A549 (cell line): ENCODE data around the gene EPHA1. TPM values are rescaled to one million over a fixed set of nuclear protein-coding genes. Genes with fewer than 3 reads are reported as not detected.
A peak's percentile ranks its signal among the peaks of the same experiment; 100 is the strongest.
"Not testable (repeated sequence)": the region's sequence is repeated elsewhere in the genome, so short reads cannot be mapped to it uniquely, and the experiment has no call there.

Experiments used
- ATAC-seq, 2 experiments: fragments of 200-7000 bp in 1 of 2; fragments of >200 bp in 1 of 2; cut with Nextera tagmentation in 1 of 2; cut with Tn5 transposase in 1 of 2; 3 replicates each; pipeline versions ENCODE4 v1.8.0 to v1.9.1; 2018 to 2020; ENCODE audit warnings: mild to moderate bottlenecking in 1 of 2, moderate library complexity in 1 of 2
- CTCF ChIA-PET: fragments of 300-600 bp; sonication (Branson Sonifier 250); formaldehyde crosslinking; extraction: SDS; loops from one replicate; lab custom pipeline; 2021; ENCODE audit warnings: antibody characterized with exemption, inconsistent platforms; lab: Yijun Ruan, JAX
- POLR2A ChIA-PET: fragments of 350-600 bp; formaldehyde crosslinking; extraction: SDS; loops from one replicate; lab custom pipeline; 2021; ENCODE audit warnings: antibody characterized with exemption, inconsistent platforms; lab: Yijun Ruan, JAX
- DNase-seq, 2 experiments: peaks; one replicate each; pipeline versions ENCODE4 v3.0.0 to v3.0.0-alpha.2; 2011 to 2016; ENCODE audit warnings: low read depth in 1 of 2, low spot score in 1 of 2
- FAIRE-seq: peaks from 2 replicates; lab custom pipeline; 2011; peaks lifted over from hg19 to GRCh38; lab: Jason Lieb, UNC
- H3K27ac ChIP-seq, 2 experiments: fragments of >200 bp; sonication (Bioruptor Twin); formaldehyde crosslinking; 3 replicates each; pipeline ENCODE4 v1.5.1; 2016 to 2017
- H3K4me1 ChIP-seq: fragments of >200 bp; sonication (Bioruptor Twin); formaldehyde crosslinking; 3 replicates; pipeline ENCODE4 v1.6.1; 2016
- H3K4me2 ChIP-seq: fragments of >200 bp; sonication (Bioruptor Twin); formaldehyde crosslinking; 3 replicates; pipeline ENCODE4 v1.6.1; 2016
- H3K4me3 ChIP-seq: fragments of >200 bp; sonication (Bioruptor Twin); formaldehyde crosslinking; 3 replicates; pipeline ENCODE4 v1.5.1; 2016
- H3K9me3 ChIP-seq: fragments of >200 bp; sonication (Bioruptor Twin); formaldehyde crosslinking; 3 replicates; pipeline ENCODE4 v1.6.1; 2016
- BCL3 ChIP-seq: fragments of >200 bp; sonication (Bioruptor Twin); formaldehyde crosslinking; IDR thresholded peaks from 3 replicates; pipeline ENCODE4 v1.6.1; 2016
- E2F6 ChIP-seq: IDR thresholded peaks from 2 replicates; pipeline ENCODE4 v1.6.1; 2012; ENCODE audit warnings: low read depth, borderline replicate concordance
- ELK1 ChIP-seq: fragments of 150-350 bp; IDR thresholded peaks from 2 replicates; pipeline ENCODE4 v1.6.1; 2014; ENCODE audit warnings: low read depth, mild to moderate bottlenecking, low read length
- FOSB ChIP-seq: fragments of 250-450 bp; sonication (Bioruptor Pico); IDR thresholded peaks from 2 replicates; pipeline ENCODE4 v1.5.0; 2020; ENCODE audit warnings: mild to moderate bottlenecking, moderate library complexity
- FOSL2 ChIP-seq, 2 experiments: fragments of 450-650 bp in 1 of 2; fragments of >200 bp in 1 of 2; sonication (Bioruptor Twin) in 1 of 2; formaldehyde crosslinking; IDR thresholded peaks; 2 replicates each; pipeline versions ENCODE4 v1.5.0 to v1.6.1; 2016 to 2020; ENCODE audit warnings: mild to moderate bottlenecking in 1 of 2, moderate library complexity in 1 of 2
- FOXS1 ChIP-seq: fragments of 250-450 bp; sonication (Bioruptor Pico); IDR thresholded peaks from 2 replicates; pipeline ENCODE4 v1.5.0; 2020; ENCODE audit warnings: mild to moderate bottlenecking, moderate library complexity
- HES2 ChIP-seq: fragments of >200 bp; sonication (Bioruptor Twin); formaldehyde crosslinking; IDR thresholded peaks from 2 replicates; pipeline ENCODE4 v1.6.1; 2016
- POLR2AphosphoS2 ChIP-seq: conservative IDR thresholded peaks from 2 replicates; pipeline ENCODE4 v1.6.1; 2012; ENCODE audit warnings: low read length, improper control_type of control experiment, inconsistent platforms
- ZC3H11A ChIP-seq: fragments of 450-650 bp; IDR thresholded peaks from 2 replicates; pipeline ENCODE4 v1.6.1; 2014; ENCODE audit warnings: antibody characterized with exemption, mild to moderate bottlenecking
- ZNF302 ChIP-seq: fragments of 250-450 bp; sonication (Bioruptor Pico); IDR thresholded peaks from 2 replicates; pipeline ENCODE4 v1.9.0; 2021; ENCODE audit warnings: inconsistent platforms, mild to moderate bottlenecking, moderate library complexity
- WGBS: methylation state at CpG from one replicate; pipeline ENCODE4 v1.1.6; 2017; ENCODE audit errors: missing lambda C conversion rate; 5-methylcytosine and 5-hydroxymethylcytosine counted together
- polyA plus RNA-seq, 4 experiments: library from polyadenylated mRNA; depleted of rRNA in 3 of 4; stranded (reverse); fragments of >200 nt; fragmentation: RNase III in 1 of 4; extraction: RNeasy Plus Mini Kit Qiagen cat#74134 plus additional on column Dnase treatment in 1 of 4; gene quantifications; 2 replicates in 3 of 4; 3 replicates in 1 of 4; pipeline ENCODE4 v1.2.3, GENCODE V29; 2011 to 2017

Gene EPHA1
- polyA plus RNA-seq, 2 of the 4 experiments (the other 2 are of a cell fraction) = not detected

- TF ChIP-seq POLR2AphosphoS2 = no peak
- no peak for TF ChIP-seq ELK1
Observed at GRCh38 chr7:143394068-143394467, 14.6 kb downstream of the EPHA1 start (continued).

- TF ChIP-seq POLR2AphosphoS2 = no peak; the same call in 1 of the 2 replicates
- no peak for TF ChIP-seq FOSB
- no peak for TF ChIP-seq HES2
- Histone ChIP-seq H3K4me3 (no peak overlapping the region), H3K9me3 (no peaks in the 10 kb centered on the region), H3K27ac (no peak overlapping the region), H3K4me2 (no peak overlapping the region), H3K4me1 (peaks cover 13% of the 10 kb centered on the region; the same call in 1 of the 3 replicates)
- 91% methylated on average over 14 of the region's 14 CpGs for WGBS
- POLR2A ChIA-PET = interaction anchor here (1.0 kb wide), 1 partner anchor 13 kb away, joined by 3 read pairs; no protein-coding TSS in a partner anchor
- FAIRE-seq (no peak), ATAC-seq (no peak; a peak in 1 of 6 replicates), DNase-seq (no peak)
- CTCF ChIA-PET = interaction anchor here (0.8 to 2.8 kb wide), 3 partner anchors 8 to 15 kb away, joined by 3 to 20 read pairs (median 3); partner anchors contain the start of gene EPHA1
Observed at GRCh38 chr7:143393267-143394041, 15.2 kb downstream of the EPHA1 start.

GRCh38 chr7:143392875-143393266, 15.8 kb downstream of the EPHA1 start:
- DNase-seq (no peak), ATAC-seq (no peak), FAIRE-seq (no peak)
- CTCF ChIA-PET = interaction anchor here (0.8 to 2.8 kb wide), 4 partner anchors 9 to 48 kb away, joined by 3 to 20 read pairs (median 3); no protein-coding TSS in a partner anchor
- H3K4me2 ChIP-seq = no peak overlapping the region
- TF ChIP-seq ZNF302 (CRISPR knock-in tag) (no peak), FOSL2 (IDR thresholded peaks at IDR 0.05) (no peak), FOSL2 (CRISPR knock-in tag; IDR thresholded peaks at IDR 0.05) (no peak), ZC3H11A (no peak), POLR2AphosphoS2 (0 out of 2 replicates have a peak, but pooled peaks have one; percentile 83), E2F6 (no peak), FOXS1 (CRISPR knock-in tag) (no peak), BCL3 (no peak)
- no peak overlapping the region for H3K27ac ChIP-seq
- H3K4me3 ChIP-seq = no peak overlapping the region
- H3K9me3 ChIP-seq = no peaks in the 10 kb centered on the region
- POLR2A ChIA-PET = interaction anchor here (0.6 kb wide), 1 partner anchor 11 kb away, joined by 3 read pairs; no protein-coding TSS in a partner anchor
- peaks cover 13% of the 10 kb centered on the region; the same call in 1 of the 3 replicates for H3K4me1 ChIP-seq
- 96% methylated on average over 6 of the region's 6 CpGs for WGBS

GRCh38 chr7:143392427-143392826, 16.2 kb downstream of the EPHA1 start:
- DNase-seq, H3K27ac ChIP-seq, H3K9me3 ChIP-seq, H3K4me2 ChIP-seq, H3K4me3 ChIP-seq, FAIRE-seq, ATAC-seq: not testable (repeated sequence)
- 93% methylated on average over 8 of the region's 8 CpGs for WGBS
- H3K4me1 ChIP-seq = peaks cover 13% of the 10 kb centered on the region; the same call in 1 of the 3 replicates
- CTCF ChIA-PET = interaction anchor here (0.8 to 1.1 kb wide), 3 partner anchors 9 to 48 kb away, joined by 3 read pairs; no protein-coding TSS in a partner anchor
- POLR2A ChIA-PET = interaction anchor here (0.6 kb wide), 1 partner anchor 11 kb away, joined by 3 read pairs; no protein-coding TSS in a partner anchor
